Stimulated activated naive CD4-positive, alpha-beta T cell treated with Interleukin-2 at 50 U/mL for 16 hours (primary cell): Measurements from ENCODE around the gene CCDC137.

Source experiments
- DNase-seq: peaks from one replicate; lab custom pipeline; 2025; lab: John Stamatoyannopoulos, UW

The CCDC137 gene

DNA sequence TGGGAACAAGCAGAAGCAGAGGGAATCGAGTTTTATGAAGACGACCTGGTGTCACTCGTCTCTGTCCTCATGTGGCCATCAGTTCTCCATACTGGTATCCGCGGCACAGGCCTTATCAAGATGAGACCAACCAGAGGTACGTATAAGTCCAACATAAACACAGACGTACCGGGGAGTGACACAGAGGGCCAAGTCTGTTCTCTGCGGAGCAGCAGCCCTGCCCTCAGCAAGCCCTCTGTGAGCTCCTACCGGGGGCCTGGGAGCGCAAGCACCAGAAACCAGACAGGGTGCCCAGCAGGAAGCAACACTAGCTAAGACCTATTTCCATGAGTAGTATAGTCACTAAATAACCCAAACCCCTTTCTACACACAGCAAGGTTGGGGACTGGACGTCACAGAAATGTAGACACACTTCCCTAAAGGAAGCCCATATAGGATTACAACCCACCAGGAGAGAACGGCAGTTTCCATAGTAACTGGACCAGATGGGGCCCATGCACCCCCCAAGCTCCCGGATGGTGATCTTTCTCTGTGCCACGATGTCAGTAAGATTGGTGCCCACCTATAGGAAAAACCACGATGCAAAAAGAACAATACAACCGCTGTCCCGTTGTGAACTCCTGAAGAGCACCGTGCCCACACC is 16.1 kb downstream of the CCDC137 start:
- DNase-seq, result no peak

DNA sequence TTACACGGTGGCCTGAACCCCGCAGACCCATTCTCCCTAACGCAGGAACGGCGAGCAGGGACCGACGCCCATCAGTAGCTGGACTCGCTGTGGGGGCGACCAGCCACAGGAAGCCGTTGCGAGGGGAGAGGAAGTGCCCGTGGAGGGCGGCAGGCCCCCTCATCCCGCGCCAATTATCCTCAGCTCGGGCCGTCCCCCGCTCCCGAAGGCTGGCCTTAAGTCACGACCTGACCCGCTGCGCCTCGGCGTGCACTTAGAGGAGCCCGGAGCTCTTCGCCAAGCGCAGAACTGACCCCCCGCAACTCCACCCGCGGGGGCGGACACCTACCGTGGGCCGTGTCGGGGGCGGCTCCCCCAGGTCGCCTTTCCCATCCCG is 16.7 kb downstream of the CCDC137 start:
- DNase-seq, result no peak

DNA sequence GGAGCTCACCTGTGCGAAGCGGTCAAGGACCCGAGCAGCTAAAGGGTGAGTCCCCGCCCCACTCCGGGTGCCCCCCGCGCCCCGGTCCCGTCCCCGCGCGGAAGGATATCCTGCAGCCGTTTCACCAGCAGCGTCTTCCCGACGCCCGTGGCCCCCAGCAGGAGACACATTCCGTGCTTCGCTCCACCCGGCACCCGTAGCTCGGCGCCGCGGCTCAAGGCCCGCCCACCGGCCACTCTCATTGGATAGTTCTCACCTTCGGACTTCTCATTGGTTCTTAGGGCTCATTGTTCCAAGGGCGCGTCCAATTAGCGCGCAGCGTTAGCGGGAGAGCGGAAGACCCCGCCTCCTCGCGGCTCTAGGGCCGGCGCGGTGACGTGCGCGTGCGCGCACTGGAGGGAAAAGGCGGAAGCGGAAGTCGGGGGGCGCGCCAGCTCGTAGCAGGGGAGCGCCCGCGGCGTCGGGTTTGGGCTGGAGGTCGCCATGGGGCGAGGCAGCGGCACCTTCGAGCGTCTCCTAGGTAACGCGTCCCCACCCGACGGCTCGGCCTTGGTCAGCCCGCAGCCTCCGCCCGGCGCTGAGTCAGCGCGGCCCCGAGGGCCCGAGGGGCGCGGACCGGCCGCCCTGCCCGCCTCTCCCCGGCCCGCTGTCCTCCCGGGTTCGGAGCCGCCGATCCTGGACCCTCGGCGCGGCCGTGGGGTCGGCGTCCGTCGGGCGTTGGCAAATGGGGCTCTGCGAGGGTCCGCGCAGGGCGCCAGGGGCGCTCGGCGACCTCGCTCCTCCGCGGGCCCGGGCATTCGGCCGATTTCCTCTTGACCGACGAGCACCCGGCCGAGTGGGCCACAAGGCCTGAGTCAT is 17.3 kb downstream of the CCDC137 start, which contains the start of the genes ARL16 and HGS:
TSS of gene ARL16 (minus strand) at position 214 of the 858 bp plus-strand sequence. CDS start at position 170, 44 bp downstream.
TSS of gene HGS (plus strand) at position 428 of the 858 bp plus-strand sequence. CDS start at position 484, 56 bp downstream.
- peak; percentile 95 for DNase-seq

DNA sequence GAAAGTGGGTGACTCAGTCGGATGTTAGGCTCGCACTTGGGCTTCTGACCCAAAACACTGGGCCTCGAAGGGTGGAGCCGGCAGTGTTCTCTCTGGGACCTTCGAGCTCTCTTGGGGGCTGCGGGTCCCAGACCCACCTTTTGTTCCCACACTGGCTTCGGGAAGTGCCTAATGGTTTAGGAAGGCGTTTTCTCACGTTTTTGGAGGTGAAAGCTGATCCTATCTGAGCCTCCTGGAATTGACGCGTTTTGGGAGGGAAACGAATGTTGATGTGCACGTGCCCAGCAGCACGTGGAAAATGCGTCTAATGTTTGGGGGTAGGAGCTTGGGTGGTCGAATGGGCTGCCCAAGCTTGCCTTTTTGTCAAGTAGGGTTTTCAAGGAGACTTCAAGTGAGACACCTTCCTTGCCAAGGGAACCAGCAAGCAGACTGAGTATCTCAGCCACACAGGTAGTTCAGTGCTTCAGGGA is 17.9 kb downstream of the CCDC137 start:
- no peak for DNase-seq

DNA sequence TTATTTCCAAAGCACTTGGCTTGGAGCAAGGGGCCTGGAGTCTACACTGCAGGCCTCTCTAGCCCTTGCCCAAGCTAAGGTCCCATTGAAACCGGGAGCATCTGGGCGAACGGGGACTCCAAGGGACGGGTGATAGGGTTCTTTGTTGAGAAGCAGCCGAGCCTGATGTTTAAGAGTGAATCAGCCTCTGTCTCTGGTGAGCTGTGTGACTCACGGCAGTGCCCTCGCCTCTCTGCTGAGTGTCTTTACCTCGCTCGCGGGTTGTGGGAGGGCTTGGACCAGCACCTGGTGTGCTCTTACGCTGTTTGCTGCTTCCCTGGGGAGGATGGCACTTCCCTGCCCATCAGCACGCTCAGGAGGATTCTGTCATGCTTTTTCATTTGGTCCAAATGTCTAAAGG is 18.6 kb downstream of the CCDC137 start:
- peak; percentile 56 for DNase-seq

DNA sequence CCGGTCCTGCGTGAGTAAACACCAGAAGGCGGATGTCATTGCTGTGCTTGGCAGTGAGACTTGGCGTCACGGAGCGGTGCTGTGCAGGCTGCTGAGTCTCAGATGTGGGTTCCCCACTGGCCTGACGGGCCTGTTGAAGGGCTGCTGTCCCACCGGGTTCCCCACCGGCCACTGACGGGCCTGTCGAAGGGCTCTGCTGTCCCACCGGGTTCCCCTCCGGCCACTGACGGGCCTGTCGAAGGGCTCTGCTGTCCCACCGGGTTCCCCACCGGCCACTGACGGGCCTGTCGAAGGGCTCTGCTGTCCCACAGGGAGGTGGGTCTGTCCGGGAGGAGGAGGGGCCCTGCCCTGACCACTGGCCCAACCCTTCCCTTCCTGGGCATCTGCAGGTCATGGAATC is 20.1 kb downstream of the CCDC137 start:
- DNase-seq, result no peak

DNA sequence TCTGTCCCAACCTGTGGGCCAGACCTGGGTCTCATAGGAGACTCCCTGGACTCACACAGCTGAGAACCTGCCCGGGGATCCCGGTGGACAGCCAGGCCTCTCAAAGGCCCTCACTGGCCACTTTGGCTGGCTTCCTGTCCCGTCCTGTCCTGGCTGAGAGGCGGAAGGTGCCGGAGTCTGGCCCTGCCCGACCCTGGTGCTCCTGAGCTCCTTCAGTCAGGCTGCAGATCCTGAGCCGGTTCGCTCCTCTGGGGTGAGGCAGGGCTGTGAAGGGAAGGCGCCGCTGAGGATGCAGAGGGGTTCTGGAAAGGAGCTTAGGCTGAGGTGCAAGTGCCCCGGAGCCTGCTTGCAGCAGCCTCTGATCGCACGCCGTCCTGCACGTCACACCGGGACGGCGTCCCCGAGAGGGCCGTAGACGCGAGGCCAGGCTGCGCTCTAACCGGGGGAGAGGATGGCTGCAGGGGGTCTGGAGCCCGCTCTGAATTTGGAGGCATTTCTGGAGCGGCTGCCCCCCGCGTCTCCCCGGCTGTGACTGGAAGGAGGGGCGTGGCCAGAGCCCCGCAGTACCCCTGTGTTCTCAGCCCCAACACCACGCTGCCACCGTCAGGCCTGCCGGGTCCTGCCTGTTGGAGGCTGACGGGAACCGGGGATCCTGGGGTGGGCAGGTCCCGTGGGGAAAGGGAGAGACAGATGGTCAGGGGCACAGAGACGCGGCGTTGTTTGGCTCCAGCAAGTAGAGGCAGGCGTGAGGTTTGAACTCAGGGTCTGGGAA is 21.4 kb downstream of the CCDC137 start:
- no peak for DNase-seq

DNA sequence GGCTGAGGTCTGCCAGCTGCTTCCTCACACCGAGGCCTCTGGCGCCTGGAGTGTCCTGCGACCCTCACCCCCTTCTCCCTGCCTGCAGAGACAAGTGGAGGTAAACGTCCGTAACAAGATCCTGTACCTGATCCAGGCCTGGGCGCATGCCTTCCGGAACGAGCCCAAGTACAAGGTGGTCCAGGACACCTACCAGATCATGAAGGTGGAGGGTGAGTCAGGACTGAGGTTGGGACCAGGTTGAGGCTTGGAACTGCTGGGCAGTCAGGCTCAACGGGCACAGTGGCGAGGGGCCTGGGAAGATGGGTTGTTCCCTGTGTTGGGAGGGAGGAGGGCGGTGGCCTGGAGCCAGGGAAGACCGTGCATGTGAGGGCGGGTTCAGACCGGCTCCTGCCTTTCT is 22.1 kb downstream of the CCDC137 start:
- DNase-seq, result no peak

DNA sequence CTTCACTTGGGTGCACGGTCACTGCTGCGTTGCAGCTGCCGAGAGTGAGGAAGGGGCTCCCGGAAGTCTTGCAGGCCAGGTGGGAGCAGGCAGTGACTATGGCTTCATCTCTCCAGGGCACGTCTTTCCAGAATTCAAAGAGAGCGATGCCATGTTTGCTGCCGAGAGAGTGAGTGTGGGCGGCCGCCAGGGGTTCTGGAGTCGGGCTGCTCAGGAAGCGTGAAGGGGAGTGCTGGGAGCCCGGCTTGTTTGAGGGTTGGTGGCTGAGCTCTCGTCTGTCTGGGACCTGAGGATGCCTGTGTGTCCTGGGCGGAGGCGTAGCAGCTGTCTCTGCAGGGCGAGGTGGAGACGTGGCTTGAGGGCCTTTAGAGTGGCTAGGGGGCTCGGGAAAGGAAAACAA is 23.5 kb downstream of the CCDC137 start:
- DNase-seq, result no peak

DNA sequence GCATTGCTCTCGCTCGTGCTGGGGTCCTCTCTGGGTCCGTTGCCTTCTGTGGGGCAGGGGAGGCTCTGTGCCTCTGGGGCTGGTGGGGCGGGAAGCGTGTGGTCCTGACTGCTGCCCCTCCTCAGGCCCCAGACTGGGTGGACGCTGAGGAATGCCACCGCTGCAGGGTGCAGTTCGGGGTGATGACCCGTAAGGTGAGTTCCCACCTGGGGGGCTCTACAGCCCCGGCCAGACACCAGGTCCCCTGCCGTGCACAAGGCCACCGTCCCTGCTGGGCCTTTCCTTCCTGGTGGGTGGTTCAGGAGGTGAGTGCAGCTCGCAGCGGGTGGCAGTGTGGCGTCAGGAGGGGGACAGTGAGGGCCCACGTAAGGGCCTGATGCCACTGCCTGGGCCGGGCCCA is 24.0 kb downstream of the CCDC137 start:
- no peak for DNase-seq

DNA sequence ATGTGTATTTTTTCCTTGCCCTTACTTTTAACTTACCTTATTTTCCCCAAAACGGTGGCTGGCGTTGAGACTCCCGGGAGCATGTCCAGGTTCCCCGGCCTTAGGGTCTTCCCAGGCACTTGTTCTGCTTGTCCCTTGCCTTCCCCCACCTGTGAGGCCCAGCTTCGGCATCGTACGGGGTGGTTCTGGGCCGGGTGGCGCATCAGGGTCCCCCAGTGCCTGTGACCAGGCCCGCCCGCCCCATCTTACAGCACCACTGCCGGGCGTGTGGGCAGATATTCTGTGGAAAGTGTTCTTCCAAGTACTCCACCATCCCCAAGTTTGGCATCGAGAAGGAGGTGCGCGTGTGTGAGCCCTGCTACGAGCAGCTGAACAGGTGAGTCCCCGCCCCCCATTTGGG is 24.7 kb downstream of the CCDC137 start:
- no peak for DNase-seq

DNA sequence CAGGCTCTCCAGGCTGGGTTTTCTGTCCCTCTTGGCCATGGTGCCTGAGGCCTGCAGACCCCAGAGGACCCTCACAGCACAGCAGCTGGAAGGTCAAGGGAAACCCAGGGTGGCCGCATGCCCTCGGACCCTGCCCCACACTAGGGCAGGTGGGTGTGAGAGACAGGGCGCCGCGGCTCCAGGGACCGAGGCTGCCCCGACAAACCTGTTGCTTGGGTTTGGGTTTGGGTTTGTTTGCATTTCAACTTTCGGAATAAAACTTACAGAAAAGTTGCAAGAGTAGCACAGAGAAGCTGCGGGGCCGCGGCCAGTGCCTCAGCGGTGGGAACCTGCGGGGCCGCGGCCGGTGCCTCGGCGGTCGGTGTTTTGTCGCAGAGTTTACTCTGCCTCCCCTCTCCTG is 25.1 kb downstream of the CCDC137 start:
- DNase-seq, result no peak

DNA sequence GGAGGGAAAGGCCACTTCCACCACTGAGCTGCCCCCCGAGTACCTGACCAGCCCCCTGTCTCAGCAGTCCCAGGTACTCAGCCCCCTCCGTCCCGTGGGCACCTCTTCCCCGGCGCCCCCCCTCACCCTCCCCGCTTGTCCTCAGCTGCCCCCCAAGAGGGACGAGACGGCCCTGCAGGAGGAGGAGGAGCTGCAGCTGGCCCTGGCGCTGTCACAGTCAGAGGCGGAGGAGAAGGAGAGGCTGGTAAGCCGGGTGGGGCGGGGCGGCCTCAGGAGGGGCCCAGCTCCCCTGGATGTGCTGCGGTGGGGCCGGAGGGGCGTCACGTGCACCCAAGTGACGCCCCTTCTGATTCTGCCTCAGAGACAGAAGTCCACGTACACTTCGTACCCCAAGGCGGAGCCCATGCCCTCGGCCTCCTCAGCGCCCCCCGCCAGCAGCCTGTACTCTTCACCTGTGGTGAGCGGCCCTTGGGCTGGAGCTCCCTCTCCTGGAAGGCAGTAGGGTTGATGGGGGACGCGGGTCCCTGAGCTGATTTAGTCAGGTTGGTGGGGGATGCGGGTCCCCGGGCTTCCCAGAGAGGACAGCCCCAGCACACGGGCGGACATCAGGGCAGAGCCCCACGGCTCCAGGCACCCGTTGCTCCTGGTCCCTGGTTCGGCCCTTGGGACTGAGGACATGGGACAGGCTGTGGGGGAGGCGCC is 27.1 kb downstream of the CCDC137 start:
- no peak for DNase-seq

DNA sequence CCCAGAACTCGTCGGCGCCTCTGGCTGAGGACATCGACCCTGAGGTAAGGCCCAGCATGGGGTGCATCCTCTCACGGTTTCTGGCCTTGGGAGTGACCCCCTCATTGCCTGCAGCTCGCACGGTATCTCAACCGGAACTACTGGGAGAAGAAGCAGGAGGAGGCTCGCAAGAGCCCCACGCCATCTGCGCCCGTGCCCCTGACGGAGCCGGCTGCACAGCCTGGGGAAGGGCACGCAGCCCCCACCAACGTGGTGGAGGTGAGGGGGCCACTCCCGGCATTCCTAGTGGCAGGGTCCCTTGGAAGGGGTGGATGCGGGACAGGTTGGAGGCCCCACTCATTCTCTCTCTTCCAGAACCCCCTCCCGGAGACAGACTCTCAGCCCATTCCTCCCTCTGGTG is 28.3 kb downstream of the CCDC137 start:
- no peak for DNase-seq

DNA sequence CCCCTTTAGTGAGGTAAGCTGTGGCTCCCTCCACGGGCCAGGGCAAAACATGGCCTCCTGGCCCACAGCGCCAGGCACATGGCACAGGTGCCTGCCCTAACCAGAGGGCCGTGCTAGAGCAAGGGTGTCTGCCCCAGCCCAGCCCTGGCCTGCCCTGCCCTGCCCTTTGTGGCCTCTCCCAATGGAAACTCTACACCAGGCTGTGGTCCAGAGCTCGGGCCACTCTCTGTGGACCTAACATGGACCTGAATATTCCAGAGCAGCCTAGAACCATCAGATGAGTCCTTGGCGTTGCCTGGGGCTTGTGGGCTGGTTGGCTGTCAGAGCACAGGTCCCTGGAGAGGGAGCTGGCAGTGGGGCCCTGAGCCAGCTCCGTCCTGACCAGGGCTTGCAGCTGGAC is 28.7 kb downstream of the CCDC137 start:
- no peak for DNase-seq

DNA sequence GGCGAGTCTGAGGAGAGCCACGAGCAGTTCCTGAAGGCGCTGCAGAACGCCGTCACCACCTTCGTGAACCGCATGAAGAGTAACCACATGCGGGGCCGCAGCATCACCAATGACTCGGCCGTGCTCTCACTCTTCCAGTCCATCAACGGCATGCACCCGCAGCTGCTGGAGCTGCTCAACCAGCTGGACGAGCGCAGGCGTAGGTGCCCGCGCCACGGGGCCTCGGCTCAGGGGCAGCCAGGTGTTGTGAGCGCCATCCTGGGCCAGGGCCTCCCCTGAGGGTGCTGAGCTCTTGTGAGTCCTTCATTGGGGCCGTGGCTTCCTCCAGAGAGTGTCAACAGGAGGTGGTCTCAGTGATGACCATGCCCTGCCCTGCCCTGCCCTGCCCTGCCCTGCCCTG is 29.3 kb downstream of the CCDC137 start:
- DNase-seq, result no peak

DNA sequence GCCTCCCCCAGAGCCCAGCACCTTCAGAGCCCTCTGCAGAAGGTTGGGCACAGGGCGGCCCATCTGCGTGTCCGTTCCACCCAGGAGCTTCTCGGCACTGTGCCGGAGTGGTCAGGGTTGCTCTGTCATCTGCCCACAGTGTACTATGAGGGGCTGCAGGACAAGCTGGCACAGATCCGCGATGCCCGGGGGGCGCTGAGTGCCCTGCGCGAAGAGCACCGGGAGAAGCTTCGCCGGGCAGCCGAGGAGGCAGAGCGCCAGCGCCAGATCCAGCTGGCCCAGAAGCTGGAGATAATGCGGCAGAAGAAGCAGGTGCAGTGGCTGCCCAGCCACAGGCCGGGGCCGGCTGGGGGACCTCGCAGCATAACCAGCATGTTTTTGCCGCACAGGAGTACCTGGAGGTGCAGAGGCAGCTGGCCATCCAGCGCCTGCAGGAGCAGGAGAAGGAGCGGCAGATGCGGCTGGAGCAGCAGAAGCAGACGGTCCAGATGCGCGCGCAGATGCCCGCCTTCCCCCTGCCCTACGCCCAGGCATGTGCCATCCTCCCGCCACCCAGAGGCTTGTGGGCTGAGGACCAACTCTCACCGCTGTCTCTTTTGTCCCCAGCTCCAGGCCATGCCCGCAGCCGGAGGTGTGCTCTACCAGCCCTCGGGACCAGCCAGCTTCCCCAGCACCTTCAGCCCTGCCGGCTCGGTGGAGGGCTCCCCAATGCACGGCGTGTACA is 29.8 kb downstream of the CCDC137 start:
- no peak for DNase-seq

DNA sequence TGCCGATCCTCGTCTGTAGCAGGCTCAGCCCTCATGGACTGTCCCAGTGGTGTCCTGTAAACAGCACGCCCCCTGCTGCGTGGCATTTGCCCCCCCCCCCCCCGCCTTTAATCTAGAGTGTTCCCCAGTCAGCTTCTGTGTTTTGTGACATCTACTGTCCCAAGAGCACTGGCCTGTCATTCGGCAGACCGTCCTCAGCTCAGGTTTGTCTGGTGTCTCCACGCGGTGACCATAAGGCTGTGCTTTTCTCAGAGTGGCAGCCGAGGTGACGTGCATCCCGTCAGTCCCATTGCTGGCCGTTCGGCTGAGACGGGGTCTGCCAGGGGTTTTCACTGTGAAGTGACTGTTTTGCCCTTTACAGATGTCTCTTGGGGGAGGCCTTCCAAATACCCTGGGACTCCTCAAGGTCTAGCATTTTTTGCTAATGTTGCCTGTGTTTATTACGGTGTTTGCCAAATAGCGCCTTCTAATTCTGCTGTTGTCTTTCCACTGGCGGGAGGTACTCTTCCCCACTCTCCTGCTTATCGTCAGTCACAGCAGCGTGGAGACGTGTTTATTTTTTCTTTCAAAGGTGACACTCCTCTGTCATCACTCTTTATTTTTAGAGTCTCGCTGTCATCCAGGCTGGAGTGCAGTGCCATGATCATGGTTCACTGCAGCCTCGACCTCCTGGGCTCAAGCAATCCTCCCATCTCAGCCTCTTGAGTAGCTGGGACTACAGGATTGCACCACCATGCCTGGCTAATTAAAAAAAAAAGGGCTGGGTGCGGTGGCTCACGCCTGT is 30.9 kb downstream of the CCDC137 start:
- no peak for DNase-seq

DNA sequence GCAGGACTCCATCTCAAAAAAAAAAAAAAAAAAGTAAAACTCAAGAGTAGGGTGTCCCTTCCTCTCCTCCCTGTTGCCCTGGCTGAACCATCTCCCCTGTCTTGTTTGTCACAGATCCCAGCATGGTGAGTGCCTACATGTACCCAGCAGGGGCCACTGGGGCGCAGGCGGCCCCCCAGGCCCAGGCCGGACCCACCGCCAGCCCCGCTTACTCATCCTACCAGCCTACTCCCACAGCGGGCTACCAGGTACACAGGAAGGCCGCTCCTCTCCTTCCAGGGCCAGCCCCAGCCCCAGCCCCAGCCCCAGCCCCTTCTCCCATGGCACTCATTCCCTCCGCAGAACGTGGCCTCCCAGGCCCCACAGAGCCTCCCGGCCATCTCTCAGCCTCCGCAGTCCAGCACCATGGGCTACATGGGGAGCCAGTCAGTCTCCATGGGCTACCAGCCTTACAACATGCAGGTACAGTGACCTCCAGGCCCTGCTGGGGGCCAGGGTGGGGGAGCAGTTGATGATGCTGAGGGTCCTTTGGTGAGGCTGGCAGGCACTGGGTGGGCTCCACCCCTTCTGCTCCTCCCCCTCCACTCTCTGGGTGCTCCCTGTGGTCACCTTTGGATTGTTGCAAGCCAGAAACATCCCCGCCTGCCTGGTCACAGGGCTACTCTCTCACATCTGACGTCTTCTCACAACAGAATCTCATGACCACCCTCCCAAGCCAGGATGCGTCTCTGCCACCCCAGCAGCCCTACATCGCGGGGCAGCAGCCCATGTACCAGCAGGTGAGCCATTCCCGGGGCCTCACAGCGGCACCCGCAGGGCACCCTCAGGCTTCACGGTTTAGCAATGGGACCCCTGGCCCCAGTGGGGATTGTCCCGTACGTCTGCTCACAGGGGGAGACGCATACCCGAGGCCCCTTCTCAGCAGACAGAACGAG is 34.1 kb downstream of the CCDC137 start:
- no peak for DNase-seq
